Stimulated activated naive CD8-positive, alpha-beta T cell treated with anti-CD3 and anti-CD28 coated beads, Interleukin-15, Interleukin-2, amounts not matched to agents 100 U/mL and 50 U/mL, for 24 hours (primary cell): Measurements from ENCODE around the gene UBE2E2.
"Not testable (repeated sequence)": the region's sequence is repeated elsewhere in the genome, so short reads cannot be mapped to it uniquely, and the experiment has no call there.

Experiments used
- ATAC-seq: fragments of 150-1000 bp; cut with Tn5 transposase; one replicate; pipeline ENCODE4 v1.10.0; 2021
- DNase-seq: peaks from one replicate; pipeline ENCODE4 v3.0.0; 2021

The UBE2E2 gene

GRCh38 chr3:23329471-23330105 is 126.5 kb downstream of the UBE2E2 start:
- ATAC-seq (no peak), DNase-seq (no peak)

- ATAC-seq (no peak), DNase-seq (no peak)
These were observed 127.4 kb downstream of the UBE2E2 start for GRCh38 chr3:23330568-23330967.

GRCh38 chr3:23331141-23331935 is 128.2 kb downstream of the UBE2E2 start:
- no peak for ATAC-seq
- DNase-seq = no peak

- DNase-seq = no peak
- no peak for ATAC-seq
These were observed 130.5 kb downstream of the UBE2E2 start for GRCh38 chr3:23333633-23334032.

GRCh38 chr3:23336853-23337252 is 133.7 kb downstream of the UBE2E2 start:
- DNase-seq, ATAC-seq: not testable (repeated sequence)

GRCh38 chr3:23341147-23341838 is 138.2 kb downstream of the UBE2E2 start:
- ATAC-seq = no peak

GRCh38 chr3:23342343-23342742 is 139.2 kb downstream of the UBE2E2 start:
- no peak for ATAC-seq
- DNase-seq = no peak

More at GRCh38 chr3:23341147-23341838, 138.2 kb downstream of the UBE2E2 start:
- no peak for DNase-seq

- ATAC-seq (no peak), DNase-seq (no peak)
These were observed 140.4 kb downstream of the UBE2E2 start for GRCh38 chr3:23343509-23343908.

- DNase-seq (no peak), ATAC-seq (no peak)
These were observed 141.8 kb downstream of the UBE2E2 start for GRCh38 chr3:23344886-23345285.

GRCh38 chr3:23349444-23349843 is 146.3 kb downstream of the UBE2E2 start:
- not testable (repeated sequence) for ATAC-seq, DNase-seq

GRCh38 chr3:23356169-23356568 is 153.0 kb downstream of the UBE2E2 start:
- ATAC-seq = no peak
- no peak for DNase-seq

- ATAC-seq (no peak), DNase-seq (no peak)
These were observed 153.8 kb downstream of the UBE2E2 start for GRCh38 chr3:23356923-23357322.

GRCh38 chr3:23359116-23359515 is 156.0 kb downstream of the UBE2E2 start:
- ATAC-seq (no peak), DNase-seq (no peak)

- no peak for DNase-seq
- ATAC-seq = no peak
These were observed 161.9 kb downstream of the UBE2E2 start for GRCh38 chr3:23365066-23365465.

- no peak for DNase-seq
- ATAC-seq = no peak
These were observed 165.6 kb downstream of the UBE2E2 start for GRCh38 chr3:23368731-23369130.

- DNase-seq = no peak
These were observed 169.2 kb downstream of the UBE2E2 start for GRCh38 chr3:23372285-23372684.

GRCh38 chr3:23376516-23377248 is 173.6 kb downstream of the UBE2E2 start:
- DNase-seq = no peak
- no peak for ATAC-seq

More at GRCh38 chr3:23372285-23372684, 169.2 kb downstream of the UBE2E2 start:
- ATAC-seq = no peak

- no peak for ATAC-seq
- no peak for DNase-seq
These were observed 175.0 kb downstream of the UBE2E2 start for GRCh38 chr3:23377928-23378672.

GRCh38 chr3:23383875-23384274 is 180.7 kb downstream of the UBE2E2 start:
- ATAC-seq (no peak), DNase-seq (no peak)

GRCh38 chr3:23385327-23385726 is 182.2 kb downstream of the UBE2E2 start:
- ATAC-seq (no peak), DNase-seq (no peak)

- ATAC-seq (no peak), DNase-seq (no peak)
These were observed 184.3 kb downstream of the UBE2E2 start for GRCh38 chr3:23387286-23387918.
